HepG2 (cell line): Measurements from ENCODE around the gene CFAP100.

Source experiments
- CHCHD3 ChIP-seq: sonication (generic); formaldehyde crosslinking; IDR thresholded peaks from 2 replicates; pipeline ENCODE4 v1.8.0; 2022; ENCODE audit warnings: mild to moderate bottlenecking, missing genetic modification reagents, moderate library complexity
- EHMT2 ChIP-seq: fragments of 200-600 bp; sonication (generic); IDR thresholded peaks from 2 replicates; pipeline ENCODE4 v1.7.0; 2017; ENCODE audit warnings: antibody characterized with exemption, low read depth, low read length, borderline replicate concordance
- HMG20B ChIP-seq: conservative IDR thresholded peaks from 2 replicates; pipeline ENCODE4 v1.6.1; 2016; ENCODE audit warnings: missing genetic modification reagents, missing compliant biosample characterization
- JUN ChIP-seq: sonication (generic); formaldehyde crosslinking; IDR thresholded peaks from 2 replicates; pipeline ENCODE4 v1.4.0; 2020; ENCODE audit warnings: mild to moderate bottlenecking, missing genetic modification reagents
- KDM5B ChIP-seq: sonication (generic); formaldehyde crosslinking; IDR thresholded peaks from 2 replicates; pipeline ENCODE4 v1.4.0; 2020; ENCODE audit warnings: missing genetic modification reagents, mild to moderate bottlenecking, borderline replicate concordance
- MXI1 ChIP-seq: IDR thresholded peaks from 3 replicates; pipeline ENCODE4 v1.6.1; 2012; ENCODE audit warnings: low read depth, low read length, inconsistent platforms, borderline replicate concordance
- SETDB1 ChIP-seq: sonication (generic); formaldehyde crosslinking; IDR thresholded peaks from 2 replicates; pipeline ENCODE4 v1.5.1; 2020; ENCODE audit warnings: missing genetic modification reagents, mild to moderate bottlenecking, borderline replicate concordance
- TCF12 ChIP-seq, 2 experiments: fragments of 450-650 bp in 1 of 2; sonication (generic) in 1 of 2; formaldehyde crosslinking in 1 of 2; IDR thresholded peaks; 2 replicates each; pipeline versions ENCODE4 v1.6.1 to v1.8.0; 2017 to 2022; ENCODE audit warnings: antibody characterized with exemption in 1 of 2, mild to moderate bottlenecking in 1 of 2, missing genetic modification reagents in 1 of 2, moderate library complexity in 1 of 2
- TF ChIP-seq, protein P1 (sequence below): sonication (generic); formaldehyde crosslinking; IDR thresholded peaks from 2 replicates; pipeline ENCODE4 v1.5.0; 2020; ENCODE audit warnings: mild to moderate bottlenecking, missing genetic modification reagents, moderate library complexity
- TF ChIP-seq, protein P2 (sequence below): sonication (generic); formaldehyde crosslinking; IDR thresholded peaks from 2 replicates; pipeline ENCODE4 v1.4.0; 2020; ENCODE audit warnings: missing genetic modification reagents; ENCODE audit errors: not compliant biosample characterization
- TF ChIP-seq, protein P3 (sequence below): sonication (generic); formaldehyde crosslinking; conservative IDR thresholded peaks from 2 replicates; pipeline ENCODE4 v1.4.0; 2020; ENCODE audit warnings: missing genetic modification reagents

DNA sequence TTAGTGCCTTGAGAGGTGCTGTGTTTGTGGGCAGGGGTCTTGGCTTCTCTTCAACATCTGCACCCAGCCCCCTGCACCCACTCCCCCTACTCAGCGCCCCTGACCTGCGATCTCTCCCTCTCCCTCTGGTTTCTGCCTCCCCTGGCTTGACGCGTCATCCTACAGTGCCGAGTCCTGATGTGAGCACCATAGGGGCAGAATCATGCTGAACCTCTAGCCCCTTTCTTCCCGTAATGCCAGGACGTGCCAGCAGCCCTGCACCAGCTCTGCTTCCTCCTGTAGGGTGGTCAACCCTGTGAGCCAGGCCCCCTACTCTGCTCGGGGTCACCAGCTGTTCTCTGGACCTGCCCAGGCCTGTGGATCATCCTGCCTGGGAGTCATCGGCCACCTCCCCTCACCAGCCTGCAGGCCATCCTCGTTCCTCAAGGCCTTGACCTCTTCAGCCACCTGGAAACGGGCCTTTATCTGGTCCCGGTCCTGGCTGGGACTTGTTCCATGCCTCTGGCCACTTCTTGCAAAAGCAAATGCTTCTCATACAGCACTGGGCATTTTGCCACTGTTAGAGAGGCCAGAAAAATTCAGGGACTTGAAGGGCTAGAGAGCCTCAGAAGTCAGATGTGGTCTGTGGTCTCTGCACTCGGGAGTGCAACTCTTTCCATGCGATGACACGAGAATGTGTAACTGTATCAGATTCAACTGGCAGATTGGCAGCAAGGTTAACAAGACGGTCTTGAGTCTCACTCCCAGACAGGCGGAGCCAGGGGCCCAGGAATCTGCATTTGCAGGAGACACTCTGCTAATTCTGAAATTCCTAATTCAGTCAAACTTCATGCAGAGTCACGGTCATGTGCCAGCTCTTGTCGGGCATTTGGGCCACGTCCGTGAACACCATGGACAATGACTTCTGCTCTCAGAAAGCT lies 20.8 kb upstream of the CFAP100 start:
- TF ChIP-seq, protein P1, sequence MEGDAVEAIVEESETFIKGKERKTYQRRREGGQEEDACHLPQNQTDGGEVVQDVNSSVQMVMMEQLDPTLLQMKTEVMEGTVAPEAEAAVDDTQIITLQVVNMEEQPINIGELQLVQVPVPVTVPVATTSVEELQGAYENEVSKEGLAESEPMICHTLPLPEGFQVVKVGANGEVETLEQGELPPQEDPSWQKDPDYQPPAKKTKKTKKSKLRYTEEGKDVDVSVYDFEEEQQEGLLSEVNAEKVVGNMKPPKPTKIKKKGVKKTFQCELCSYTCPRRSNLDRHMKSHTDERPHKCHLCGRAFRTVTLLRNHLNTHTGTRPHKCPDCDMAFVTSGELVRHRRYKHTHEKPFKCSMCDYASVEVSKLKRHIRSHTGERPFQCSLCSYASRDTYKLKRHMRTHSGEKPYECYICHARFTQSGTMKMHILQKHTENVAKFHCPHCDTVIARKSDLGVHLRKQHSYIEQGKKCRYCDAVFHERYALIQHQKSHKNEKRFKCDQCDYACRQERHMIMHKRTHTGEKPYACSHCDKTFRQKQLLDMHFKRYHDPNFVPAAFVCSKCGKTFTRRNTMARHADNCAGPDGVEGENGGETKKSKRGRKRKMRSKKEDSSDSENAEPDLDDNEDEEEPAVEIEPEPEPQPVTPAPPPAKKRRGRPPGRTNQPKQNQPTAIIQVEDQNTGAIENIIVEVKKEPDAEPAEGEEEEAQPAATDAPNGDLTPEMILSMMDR (CRISPR knock-in tag) = no peak
- no peak for TF ChIP-seq MXI1
- TF ChIP-seq, protein P2, sequence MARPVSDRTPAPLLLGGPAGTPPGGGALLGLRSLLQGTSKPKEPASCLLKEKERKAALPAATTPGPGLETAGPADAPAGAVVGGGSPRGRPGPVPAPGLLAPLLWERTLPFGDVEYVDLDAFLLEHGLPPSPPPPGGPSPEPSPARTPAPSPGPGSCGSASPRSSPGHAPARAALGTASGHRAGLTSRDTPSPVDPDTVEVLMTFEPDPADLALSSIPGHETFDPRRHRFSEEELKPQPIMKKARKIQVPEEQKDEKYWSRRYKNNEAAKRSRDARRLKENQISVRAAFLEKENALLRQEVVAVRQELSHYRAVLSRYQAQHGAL (CRISPR knock-in tag) = no peak
- no peak for TF ChIP-seq SETDB1 (CRISPR knock-in tag)
- TF ChIP-seq HMG20B (CRISPR knock-in tag) = no peak
- no peak for TF ChIP-seq KDM5B
- no peak for TF ChIP-seq EHMT2
- no peak for TF ChIP-seq TCF12 (IDR thresholded peaks at IDR 0.05)
- TF ChIP-seq TCF12 (CRISPR knock-in tag; IDR thresholded peaks at IDR 0.05) = no peak
- TF ChIP-seq CHCHD3 (CRISPR knock-in tag) = no peak
- TF ChIP-seq JUN = no peak
- TF ChIP-seq, protein P3, sequence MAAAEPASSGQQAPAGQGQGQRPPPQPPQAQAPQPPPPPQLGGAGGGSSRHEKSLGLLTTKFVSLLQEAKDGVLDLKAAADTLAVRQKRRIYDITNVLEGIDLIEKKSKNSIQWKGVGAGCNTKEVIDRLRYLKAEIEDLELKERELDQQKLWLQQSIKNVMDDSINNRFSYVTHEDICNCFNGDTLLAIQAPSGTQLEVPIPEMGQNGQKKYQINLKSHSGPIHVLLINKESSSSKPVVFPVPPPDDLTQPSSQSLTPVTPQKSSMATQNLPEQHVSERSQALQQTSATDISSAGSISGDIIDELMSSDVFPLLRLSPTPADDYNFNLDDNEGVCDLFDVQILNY = no peak
